Upper lobe of left lung (tissue), 4 donors: ENCODE measurements around the gene EPC1.

Source experiments
- CTCF ChIP-seq, 6 experiments: fragments of 450-650 bp in 4 of 6; fragments of 200-600 bp in 2 of 6; sonication (generic) in 2 of 6; IDR thresholded peaks; one replicate each; pipeline ENCODE4 v1.5.1; 2016 to 2019; ENCODE audit warnings: antibody characterized with exemption in 6 of 6
- EP300 ChIP-seq, 4 donors: sonication (generic); formaldehyde crosslinking; IDR thresholded peaks; one replicate each; pipeline ENCODE4 v1.5.1; 2017; ENCODE audit warnings: antibody characterized with exemption in 4 of 4, control low read depth in 2 of 4
- POLR2A ChIP-seq, 4 donors: fragments of 450-650 bp; IDR thresholded peaks; one replicate each; pipeline ENCODE4 v1.5.1; 2016 to 2017; ENCODE audit warnings: antibody characterized with exemption in 4 of 4, mild to moderate bottlenecking in 2 of 4

- TF ChIP-seq POLR2A (IDR thresholded peaks at IDR 0.05): no peak
- no peak for TF ChIP-seq CTCF (IDR thresholded peaks at IDR 0.05)
- no peak for TF ChIP-seq EP300 (IDR thresholded peaks at IDR 0.05)
Observed at GRCh38 chr10:32269343-32270100, 77.4 kb downstream of the EPC1 start.
